Raji (cell line): Measurements from ENCODE around the gene PNLIPRP1.

Source experiments
- POLR2A ChIP-seq: IDR thresholded peaks from 2 replicates; pipeline ENCODE4 v1.6.1; 2011; ENCODE audit warnings: low read depth, low read length, control low read depth; ENCODE audit not compliant: insufficient read depth

PNLIPRP1 gene

DNA sequence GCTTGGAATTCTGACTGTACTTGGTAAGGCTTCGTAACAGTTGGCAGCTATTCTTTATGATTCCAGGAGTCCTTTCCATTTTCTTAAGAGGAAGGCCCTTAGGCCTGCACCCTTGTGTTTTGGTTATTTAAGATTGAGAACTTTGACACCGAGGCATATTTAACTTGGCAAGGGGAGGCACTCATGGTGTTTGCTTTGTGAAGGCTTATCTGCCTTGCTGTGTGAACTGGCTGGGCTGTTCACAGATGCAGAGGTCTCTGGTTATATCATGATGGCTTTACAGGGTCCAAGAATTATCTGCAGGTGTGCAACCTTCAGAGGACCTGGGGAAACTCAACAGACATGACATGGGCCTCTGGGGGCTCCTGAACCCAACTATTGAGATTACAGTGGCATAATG lies 833 bp upstream of the PNLIPRP1 start:
- TF ChIP-seq POLR2A = no peak

GRCh38 chr10:116593139-116593740 lies 2.5 kb downstream of the PNLIPRP1 start:
- no peak for TF ChIP-seq POLR2A

GRCh38 chr10:116594525-116595035 lies 3.8 kb downstream of the PNLIPRP1 start:
- no peak for TF ChIP-seq POLR2A

- TF ChIP-seq POLR2A = no peak
Observed at GRCh38 chr10:116596062-116596461, 5.3 kb downstream of the PNLIPRP1 start.

DNA sequence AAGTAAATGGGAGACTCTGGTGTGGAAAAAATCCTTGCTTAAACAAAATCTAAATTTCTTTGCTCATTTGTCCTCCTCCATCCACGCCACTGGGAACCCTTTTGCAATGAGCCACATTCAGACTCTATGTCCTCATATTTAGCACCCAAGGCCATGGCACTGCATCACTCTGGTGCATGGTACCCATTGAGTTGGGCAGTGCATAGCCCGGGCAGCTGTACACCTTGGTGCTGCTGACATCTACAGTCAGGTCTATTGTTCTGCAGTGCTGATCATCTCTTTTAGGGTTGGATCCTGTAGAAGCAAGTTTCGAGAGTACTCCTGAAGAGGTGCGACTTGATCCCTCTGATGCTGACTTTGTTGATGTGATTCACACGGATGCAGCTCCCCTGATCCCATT lies 6.8 kb downstream of the PNLIPRP1 start:
- no peak for TF ChIP-seq POLR2A

- TF ChIP-seq POLR2A = no peak
Observed at GRCh38 chr10:116598329-116598728, 7.6 kb downstream of the PNLIPRP1 start.

DNA sequence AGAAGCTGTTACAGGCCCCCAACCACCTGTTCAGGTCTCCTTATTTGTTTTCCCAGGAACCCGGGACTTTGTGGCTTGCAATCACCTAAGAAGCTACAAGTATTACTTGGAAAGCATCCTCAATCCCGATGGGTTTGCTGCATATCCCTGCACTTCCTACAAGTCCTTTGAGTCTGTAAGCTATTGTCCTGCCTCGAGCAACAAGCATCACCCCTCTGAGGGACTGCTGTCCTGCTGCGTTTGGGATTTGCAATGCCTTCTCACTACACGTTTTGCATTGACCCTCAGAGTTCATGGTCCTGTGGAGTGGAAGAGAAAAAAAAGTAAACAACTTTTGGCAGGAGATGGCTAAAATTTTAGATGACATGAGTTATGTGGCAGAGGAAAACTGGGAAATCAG lies 9.2 kb downstream of the PNLIPRP1 start:
- no peak for TF ChIP-seq POLR2A

GRCh38 chr10:116602648-116603400 lies 12.1 kb downstream of the PNLIPRP1 start:
- TF ChIP-seq POLR2A = no peak

DNA sequence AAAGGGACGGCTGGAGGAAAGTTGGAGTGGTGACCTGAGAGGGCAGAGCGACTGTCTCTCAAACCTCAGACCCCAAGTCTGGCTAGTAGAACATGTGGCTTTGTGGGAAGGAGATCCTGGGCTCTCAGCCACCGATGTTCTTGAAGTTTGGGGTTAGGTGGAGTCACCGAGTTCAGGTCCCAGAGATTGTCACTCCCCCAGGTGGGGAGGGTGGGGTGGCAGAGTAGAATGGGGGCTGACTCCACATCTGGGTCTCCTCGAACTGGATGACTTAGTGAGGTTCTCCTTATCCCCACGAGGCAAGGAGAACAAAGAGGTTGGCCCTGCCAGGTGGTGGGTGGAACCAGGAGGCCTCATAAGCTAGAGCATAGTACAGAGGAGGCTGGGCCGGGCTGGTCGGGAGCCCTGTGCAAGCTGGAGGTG lies 15.3 kb downstream of the PNLIPRP1 start:
- TF ChIP-seq POLR2A = no peak

GRCh38 chr10:116607336-116607735 lies 16.6 kb downstream of the PNLIPRP1 start:
- no peak for TF ChIP-seq POLR2A

GRCh38 chr10:116608686-116609594 lies 18.2 kb downstream of the PNLIPRP1 start:
- no peak for TF ChIP-seq POLR2A

DNA sequence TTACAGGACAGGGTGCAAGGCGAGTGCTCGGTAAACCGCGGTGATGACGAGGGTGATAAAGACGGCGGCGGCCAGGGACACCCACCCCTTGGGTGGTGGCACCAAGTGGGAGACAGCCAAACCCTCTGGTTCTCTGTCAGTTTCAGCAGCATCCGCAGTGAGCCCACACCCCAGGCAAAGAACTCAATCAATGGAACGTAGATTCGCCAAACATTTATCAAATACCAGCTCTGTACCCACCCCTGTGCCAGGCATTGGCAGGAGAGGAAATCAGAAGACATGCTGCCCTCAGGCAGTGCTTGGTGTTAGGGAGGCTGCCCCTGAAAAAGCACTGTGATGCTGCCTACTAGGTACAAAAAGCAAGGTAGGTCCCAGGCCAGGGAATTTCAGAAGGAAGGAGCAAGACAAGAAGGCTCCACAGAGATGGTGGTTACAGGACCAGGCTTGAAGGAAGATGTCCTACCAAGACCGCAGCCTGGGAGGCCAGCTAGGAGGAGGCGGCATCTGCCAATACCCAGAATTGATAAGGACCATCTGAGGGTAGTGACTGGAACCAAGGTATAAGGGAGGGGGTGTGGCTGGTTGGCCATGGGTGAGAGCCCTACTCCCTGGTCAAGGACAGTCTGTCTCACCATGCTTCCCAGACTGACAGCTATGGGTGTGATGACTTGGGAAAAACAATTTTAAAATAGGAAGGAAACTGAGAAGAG lies 19.8 kb downstream of the PNLIPRP1 start:
- TF ChIP-seq POLR2A = no peak

- TF ChIP-seq POLR2A = no peak
Observed at GRCh38 chr10:116611153-116611545, 20.4 kb downstream of the PNLIPRP1 start.

GRCh38 chr10:116612107-116612769 lies 21.5 kb downstream of the PNLIPRP1 start:
- TF ChIP-seq POLR2A = no peak
